Kidney (tissue), 14 donors: ENCODE measurements around the gene TBX19. TPM values are rescaled to one million over a fixed set of nuclear protein-coding genes. Genes with fewer than 3 reads are reported as not detected.

Source experiments
- DNase-seq, 5 donors: peaks; one replicate each; pipeline ENCODE4 v3.0.0-alpha.2; 2013 to 2020
- FAIRE-seq: peaks from 2 replicates; lab custom pipeline; 2012; peaks lifted over from hg19 to GRCh38; lab: Jason Lieb, UNC
- H3K27ac ChIP-seq, 2 donors: one replicate each; pipeline ENCODE4 v1.7.0; 2013; ENCODE audit warnings: low read depth in 2 of 2, low read length in 2 of 2, inconsistent platforms in 1 of 2
- H3K27me3 ChIP-seq: one replicate; pipeline ENCODE4 v1.7.1; 2013; ENCODE audit warnings: low read length, inconsistent platforms; ENCODE audit not compliant: control insufficient read depth, insufficient read depth
- H3K36me3 ChIP-seq, 3 donors: one replicate each; pipeline versions ENCODE4 v1.7.0 to v1.7.1; 2013; ENCODE audit warnings: low read length in 3 of 3, control low read depth in 1 of 3, inconsistent platforms in 1 of 3; ENCODE audit not compliant: insufficient read depth in 3 of 3, control insufficient read depth in 2 of 3
- H3K4me1 ChIP-seq, 3 donors: one replicate each; pipeline versions ENCODE4 v1.7.0 to v1.7.1; 2013; ENCODE audit warnings: low read length in 3 of 3, inconsistent platforms in 1 of 3, low read depth in 1 of 3; ENCODE audit not compliant: control insufficient read depth in 2 of 3, insufficient read depth in 2 of 3
- H3K4me3 ChIP-seq, 3 donors: one replicate each; pipeline versions ENCODE4 v1.7.0 to v1.8.1; 2013; ENCODE audit warnings: low read length in 3 of 3, control low read depth in 1 of 3, inconsistent platforms in 1 of 3
- H3K9ac ChIP-seq, 3 donors: one replicate each; pipeline versions ENCODE4 v1.7.0 to v1.7.1; 2013; ENCODE audit warnings: low read length in 3 of 3, control low read depth in 1 of 3, inconsistent platforms in 1 of 3
- H3K9me3 ChIP-seq, 3 donors: one replicate each; pipeline versions ENCODE4 v1.7.0 to v1.7.1; 2013; ENCODE audit warnings: low read length in 3 of 3, control low read depth in 1 of 3, inconsistent platforms in 1 of 3; ENCODE audit not compliant: control insufficient read depth in 2 of 3, insufficient read depth in 1 of 3
- intact Hi-C: fragments of 100-400 bp; cut with DNase I; formaldehyde crosslinking; loops from one replicate; pipeline ENCODE4 v1.11.1; 2022
- polyA plus RNA-seq: library from polyadenylated mRNA; stranded (reverse); fragments of 350-450 nt; fragmentation: Illumina TruSeq; extraction: RNeasy Lipid Tissue Mini Kit (QIAGEN cat#74804); gene quantifications from one replicate; pipeline ENCODE4 v1.2.3, GENCODE V29; 2014; ENCODE audit warnings: low read depth, low replicate concordance; ENCODE audit not compliant: insufficient read depth
- total RNA-seq: library from RNA; stranded (reverse); fragmentation: NEBNext Ultra II Directional; extraction: Animal tissue kit (Norgen Biotek cat#: 25700); gene quantifications from one replicate; pipeline ENCODE4 v1.2.1, GENCODE V29; 2021
- TF ChIP-seq, protein P1 (sequence below): IDR thresholded peaks from 3 replicates; pipeline ENCODE4 v1.5.1; 2012; ENCODE audit warnings: mild to moderate bottlenecking, moderate library complexity, borderline replicate concordance; ENCODE audit not compliant: insufficient read depth; ENCODE audit errors: extremely low read depth
- donor health status: control.
- donor health status: control.
- donor health status: control.
- donor health status: control.
- donor health status: control.
- donor health status: DM: yes; HTN: yes; CAD: no.
- donor health status: Normal renal cell carcinoma (clear cell type).

TBX19 gene
- total and polyA plus RNA-seq, 2 donors from 2014 or later, result 1.6 to 2.0 TPM

DNA sequence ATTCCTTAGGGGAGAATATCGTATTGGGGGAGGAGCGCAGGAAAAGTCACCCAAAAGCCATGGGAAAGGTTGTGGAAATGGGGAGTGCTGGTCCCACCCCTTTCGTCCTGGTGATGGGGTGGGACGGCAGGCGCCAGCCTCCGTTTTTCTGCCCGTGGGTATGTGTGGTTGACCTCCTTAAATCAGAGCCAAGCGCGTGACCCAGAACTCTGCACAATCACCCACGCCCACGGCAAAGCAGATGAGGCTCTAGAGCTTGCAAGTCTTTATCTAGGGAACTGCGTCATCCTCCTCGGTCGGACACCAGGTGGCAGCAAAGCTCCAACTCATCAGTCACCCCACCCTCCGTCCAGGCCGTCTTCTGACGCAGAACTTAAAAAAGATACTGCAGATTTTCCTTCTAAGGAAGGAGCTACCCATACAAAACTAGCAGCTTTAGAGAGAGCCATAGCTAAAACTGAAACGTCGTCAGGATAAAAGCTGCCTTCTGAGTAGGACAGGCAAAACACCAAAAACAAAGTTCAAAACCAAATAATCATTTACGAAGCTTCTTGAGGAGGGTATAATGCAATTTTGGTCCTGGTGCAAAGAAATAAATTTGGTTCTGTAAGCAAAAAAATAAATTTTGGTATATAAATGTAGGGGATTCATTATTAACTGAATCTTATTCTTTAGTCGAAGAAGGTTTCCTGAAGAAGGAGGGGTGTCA, 62.0 kb downstream of the TBX19 start:
- intact Hi-C loops, result no loop called here
- FAIRE-seq (no peak), DNase-seq (peak; percentile 81 to 94 (median 85))
- Histone ChIP-seq H3K27me3 (no peaks in the 10 kb centered on the region), H3K9me3 (no peaks in the 10 kb centered on the region), H3K9ac (peak overlapping the region in 1 of 3 donors; percentile 20), H3K27ac (no peak overlapping the region), H3K4me1 (peaks cover 0 to 3% (median 0%) of the 10 kb centered on the region in 3 donors), H3K36me3 (no peaks in the 10 kb centered on the region), H3K4me3 (peak overlapping the region in 2 of 3 donors; percentile 18 to 40)
- TF ChIP-seq, protein P1, sequence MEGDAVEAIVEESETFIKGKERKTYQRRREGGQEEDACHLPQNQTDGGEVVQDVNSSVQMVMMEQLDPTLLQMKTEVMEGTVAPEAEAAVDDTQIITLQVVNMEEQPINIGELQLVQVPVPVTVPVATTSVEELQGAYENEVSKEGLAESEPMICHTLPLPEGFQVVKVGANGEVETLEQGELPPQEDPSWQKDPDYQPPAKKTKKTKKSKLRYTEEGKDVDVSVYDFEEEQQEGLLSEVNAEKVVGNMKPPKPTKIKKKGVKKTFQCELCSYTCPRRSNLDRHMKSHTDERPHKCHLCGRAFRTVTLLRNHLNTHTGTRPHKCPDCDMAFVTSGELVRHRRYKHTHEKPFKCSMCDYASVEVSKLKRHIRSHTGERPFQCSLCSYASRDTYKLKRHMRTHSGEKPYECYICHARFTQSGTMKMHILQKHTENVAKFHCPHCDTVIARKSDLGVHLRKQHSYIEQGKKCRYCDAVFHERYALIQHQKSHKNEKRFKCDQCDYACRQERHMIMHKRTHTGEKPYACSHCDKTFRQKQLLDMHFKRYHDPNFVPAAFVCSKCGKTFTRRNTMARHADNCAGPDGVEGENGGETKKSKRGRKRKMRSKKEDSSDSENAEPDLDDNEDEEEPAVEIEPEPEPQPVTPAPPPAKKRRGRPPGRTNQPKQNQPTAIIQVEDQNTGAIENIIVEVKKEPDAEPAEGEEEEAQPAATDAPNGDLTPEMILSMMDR, result peak; percentile 82

DNA sequence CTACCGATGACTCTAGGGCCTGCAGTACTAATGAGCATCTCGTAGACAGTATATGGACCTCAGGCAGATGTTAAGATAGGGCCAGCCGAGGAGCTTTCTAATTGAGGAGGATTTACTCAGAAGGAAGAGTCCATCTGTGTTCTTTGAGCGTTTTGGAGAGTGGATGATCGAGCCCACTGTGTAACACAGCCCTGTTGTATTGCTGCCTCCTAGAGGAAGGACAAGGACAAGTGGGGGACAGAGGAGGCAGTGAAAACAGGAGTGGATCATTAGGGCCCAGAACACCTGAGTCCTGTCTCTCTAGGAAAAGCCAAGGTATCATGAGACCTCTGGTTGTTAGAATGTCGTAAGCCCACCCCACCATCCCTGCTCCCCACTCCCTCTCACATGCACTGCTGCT, 62.9 kb downstream of the TBX19 start:
- Histone ChIP-seq H3K27me3 (no peaks in the 10 kb centered on the region), H3K36me3 (no peaks in the 10 kb centered on the region), H3K4me1 (peaks cover 0 to 3% (median 0%) of the 10 kb centered on the region in 3 donors), H3K9me3 (no peaks in the 10 kb centered on the region), H3K4me3 (no peak overlapping the region), H3K9ac (no peak overlapping the region), H3K27ac (no peak overlapping the region)
- DNase-seq (no peak), FAIRE-seq (no peak)
- TF ChIP-seq, protein P1, result no peak
- intact Hi-C loops, result no loop called here

DNA sequence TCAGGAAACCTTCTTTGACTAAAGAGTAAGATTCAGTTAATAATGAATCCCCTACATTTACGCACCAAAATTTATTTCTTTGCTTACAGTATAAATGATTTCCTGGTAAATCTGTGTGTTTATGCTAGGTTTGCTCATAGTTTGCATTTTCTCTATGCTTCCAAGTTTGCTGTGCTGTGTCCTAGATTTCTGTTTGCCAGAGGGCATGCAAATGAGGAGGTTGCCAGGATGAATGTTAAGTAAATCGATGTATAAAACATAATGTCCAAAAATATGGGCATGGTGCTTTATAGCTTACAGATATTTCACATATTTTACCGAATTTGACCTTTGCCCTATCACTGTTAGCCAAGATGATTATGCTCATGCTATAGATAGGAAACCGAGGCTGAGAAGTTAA, 63.8 kb downstream of the TBX19 start:
- H3K4me3 ChIP-seq, result no peak overlapping the region
- no peaks in the 10 kb centered on the region for H3K36me3 ChIP-seq
- peaks cover 0 to 3% (median 0%) of the 10 kb centered on the region in 3 donors for H3K4me1 ChIP-seq
- no peak for DNase-seq
- FAIRE-seq, result no peak
- H3K9me3 ChIP-seq, result no peaks in the 10 kb centered on the region
- H3K27ac ChIP-seq, result no peak overlapping the region
- no peak overlapping the region for H3K9ac ChIP-seq
- no peaks in the 10 kb centered on the region for H3K27me3 ChIP-seq
- TF ChIP-seq, protein P1, result no peak
- intact Hi-C loops, result no loop called here
